Keratinocyte (primary cell): ENCODE data around the gene SYNPR. TPM values are rescaled to one million over a fixed set of nuclear protein-coding genes. Genes with fewer than 3 reads are reported as not detected.

ENCODE experiments used
- DNase-seq: peaks from one replicate; pipeline ENCODE4 v3.0.0-alpha.2; 2011; ENCODE audit warnings: low read depth, missing footprints, low spot score
- FAIRE-seq: peaks from 2 replicates; lab custom pipeline; 2011; peaks lifted over from hg19 to GRCh38; lab: Jason Lieb, UNC
- H2AFZ ChIP-seq: 2 replicates; pipeline ENCODE4 v1.6.0; 2012; ENCODE audit warnings: low read length, control low read depth, inconsistent platforms; ENCODE audit not compliant: control insufficient read depth
- H3K27ac ChIP-seq: 2 replicates; pipeline ENCODE4 v1.5.1; 2011; ENCODE audit warnings: low read length; ENCODE audit not compliant: control insufficient read depth, insufficient read depth
- H3K27me3 ChIP-seq: 3 replicates; pipeline ENCODE4 v1.6.0; 2011; ENCODE audit warnings: low read length; ENCODE audit not compliant: control insufficient read depth, insufficient read depth; ENCODE audit errors: extremely low read depth
- H3K36me3 ChIP-seq, 2 experiments: 2 replicates in 1 of 2; 3 replicates in 1 of 2; pipeline ENCODE4 v1.5.1; 2011; ENCODE audit warnings: low read length in 2 of 2, mild to moderate bottlenecking in 1 of 2; ENCODE audit not compliant: control insufficient read depth in 2 of 2, insufficient read depth in 2 of 2; ENCODE audit errors: extremely low read depth in 1 of 2
- H3K4me1 ChIP-seq: 3 replicates; pipeline ENCODE4 v1.5.1; 2011; ENCODE audit warnings: low read length; ENCODE audit not compliant: control insufficient read depth, insufficient read depth; ENCODE audit errors: extremely low read depth
- H3K4me2 ChIP-seq: 3 replicates; pipeline ENCODE4 v1.6.0; 2011; ENCODE audit warnings: low read depth, low read length; ENCODE audit not compliant: control insufficient read depth, insufficient read depth; ENCODE audit errors: extremely low read depth
- H3K4me3 ChIP-seq, 3 experiments: fragments of 200-600 bp in 1 of 3; sonication (generic) in 1 of 3; 2 replicates in 2 of 3; 3 replicates in 1 of 3; pipeline ENCODE4 v1.5.1; 2011 to 2016; ENCODE audit warnings: low read length in 3 of 3, mild to moderate bottlenecking in 3 of 3, control low read depth in 2 of 3, inconsistent platforms in 1 of 3, low read depth in 1 of 3, mixed read lengths in 1 of 3, mixed run types in 1 of 3, moderate library complexity in 1 of 3; ENCODE audit not compliant: control insufficient read depth in 2 of 3, insufficient read depth in 2 of 3; ENCODE audit errors: extremely low read depth in 1 of 3
- H3K79me2 ChIP-seq: 2 replicates; pipeline ENCODE4 v1.6.0; 2012; ENCODE audit warnings: low read length; ENCODE audit not compliant: control insufficient read depth, insufficient read depth
- H3K9ac ChIP-seq: 3 replicates; pipeline ENCODE4 v1.6.0; 2011; ENCODE audit warnings: low read length; ENCODE audit not compliant: control insufficient read depth, insufficient read depth; ENCODE audit errors: extremely low read depth
- H3K9me1 ChIP-seq: 3 replicates; pipeline ENCODE4 v1.6.0; 2011; ENCODE audit warnings: low read length; ENCODE audit not compliant: control insufficient read depth, insufficient read depth; ENCODE audit errors: extremely low read depth
- H3K9me3 ChIP-seq: 2 replicates; pipeline ENCODE4 v1.5.1; 2012; ENCODE audit warnings: low read depth, low read length; ENCODE audit not compliant: control insufficient read depth
- H4K20me1 ChIP-seq: 3 replicates; pipeline ENCODE4 v1.6.0; 2011; ENCODE audit warnings: low read length; ENCODE audit not compliant: control insufficient read depth, insufficient read depth; ENCODE audit errors: extremely low read depth
- CTCF ChIP-seq, 3 experiments: IDR thresholded peaks in 1 of 3; conservative IDR thresholded peaks in 1 of 3; optimal IDR thresholded peaks in 1 of 3; 2 replicates in 2 of 3; 3 replicates in 1 of 3; pipeline versions ENCODE3 to v1.5.1; 2011; ENCODE audit warnings: low read length in 3 of 3, mild to moderate bottlenecking in 3 of 3, moderate library complexity in 2 of 3, control low read depth in 1 of 3, inconsistent platforms in 1 of 3; ENCODE audit not compliant: insufficient read depth in 2 of 3; ENCODE audit errors: extremely low read depth in 1 of 3
- EZH2 ChIP-seq: IDR thresholded peaks from one replicate; pipeline ENCODE4 v1.6.1; 2012; ENCODE audit warnings: inconsistent platforms, mild to moderate bottlenecking, low read length, moderate library complexity
- dilution Hi-C: fragments of 300-500 bp; cut with MboI; formaldehyde crosslinking; loops from one replicate; pipeline ENCODE4 v1.7.0; 2020; ENCODE audit warnings: low sequenced_read_pairs; ENCODE audit not compliant: extremely low pct_ligation_motif_present
- polyA plus RNA-seq, 5 experiments: library from polyadenylated mRNA; depleted of rRNA in 3 of 5; stranded (reverse) in 3 of 5; stranded (forward) in 1 of 5; unstranded in 1 of 5; fragments of >200 nt; gene quantifications; 1 replicate in 1 of 5; 2 replicates in 3 of 5; 3 replicates in 1 of 5; pipeline versions ENCODE4 v1.2.1 to v1.2.3, GENCODE V29; 2011 to 2012; ENCODE audit warnings: missing spikeins in 2 of 5, low read depth in 1 of 5, low replicate concordance in 1 of 5

Gene SYNPR
- polyA plus RNA-seq, 1 donor (not counting 4 experiments of a cell fraction or from before 2014, with no cell fraction given): not detected

- TF ChIP-seq CTCF (optimal IDR thresholded peaks at IDR 0.05 in 1 of 3, IDR thresholded peaks at IDR 0.05 in 1 of 3, conservative IDR thresholded peaks at IDR 0.05 in 1 of 3; ENCODE audit: extremely low read depth in 1 of 3, insufficient read depth in 2 of 3, low read length in 3 of 3) (no peak), EZH2 (no peak)
- dilution Hi-C loops: no loop called here
These were observed 283.8 kb downstream of the SYNPR start for GRCh38 chr3:63561879-63562278.

GRCh38 chr3:63562323-63562722 is 284.2 kb downstream of the SYNPR start:
- Histone ChIP-seq H3K9me3 (no peaks in the 10 kb centered on the region), H3K4me3 (no peak overlapping the region)
- no peak for FAIRE-seq

More at GRCh38 chr3:63561879-63562278, 283.8 kb downstream of the SYNPR start:
- no peak for FAIRE-seq
- Histone ChIP-seq H3K36me3 (no peaks in the 10 kb centered on the region), H3K27ac (no peak overlapping the region), H3K4me3 (no peak overlapping the region), H3K4me1 (no peaks in the 10 kb centered on the region), H3K79me2 (no peaks in the 10 kb centered on the region), H2AFZ (no peak overlapping the region), H3K27me3 (no peaks in the 10 kb centered on the region), H3K4me2 (no peak overlapping the region), H3K9me3 (no peaks in the 10 kb centered on the region), H4K20me1 (no peaks in the 10 kb centered on the region), H3K9ac (no peak overlapping the region), H3K9me1 (no peaks in the 10 kb centered on the region)
- DNase-seq: no peak

More at GRCh38 chr3:63562323-63562722, 284.2 kb downstream of the SYNPR start:
- no peaks in the 10 kb centered on the region for H4K20me1 ChIP-seq
- H3K4me2 ChIP-seq: no peak overlapping the region
- H3K27ac ChIP-seq: no peak overlapping the region
- dilution Hi-C loops: no loop called here
- H3K9ac ChIP-seq: no peak overlapping the region
- no peaks in the 10 kb centered on the region for H3K9me1 ChIP-seq
- DNase-seq: no peak
- no peak for TF ChIP-seq CTCF (optimal IDR thresholded peaks at IDR 0.05 in 1 of 3, IDR thresholded peaks at IDR 0.05 in 1 of 3, conservative IDR thresholded peaks at IDR 0.05 in 1 of 3; ENCODE audit: extremely low read depth in 1 of 3, insufficient read depth in 2 of 3, low read length in 3 of 3)
- no peak for TF ChIP-seq EZH2
- H3K79me2 ChIP-seq: no peaks in the 10 kb centered on the region
- no peak overlapping the region for H2AFZ ChIP-seq
- no peaks in the 10 kb centered on the region for H3K36me3 ChIP-seq
- no peaks in the 10 kb centered on the region for H3K27me3 ChIP-seq
- no peaks in the 10 kb centered on the region for H3K4me1 ChIP-seq
